Measurements from ENCODE around the gene SZRD1. TPM values are rescaled to one million over a fixed set of nuclear protein-coding genes. Genes with fewer than 3 reads are reported as not detected.

The SZRD1 gene
- total RNA-seq, 4 donors from 2014 or later = 24.4 to 126 (median 47.2) TPM

- intact Hi-C loops (cut with DNase I; ENCODE audit: low total_unique reads) = no loop called here
- TF ChIP-seq POLR2A (IDR thresholded peaks at IDR 0.05) = no peak
- no peak for TF ChIP-seq CTCF (IDR thresholded peaks at IDR 0.05)
- no peak for DNase-seq
- Histone ChIP-seq H3K9me3 (no peaks in the 10 kb centered on the region), H3K36me3 (no peaks in the 10 kb centered on the region), H3K4me3 (no peak overlapping the region), H3K4me1 (no peaks in the 10 kb centered on the region), H3K27me3 (no peaks in the 10 kb centered on the region), H3K27ac (no peak overlapping the region)
These were observed 39.8 kb downstream of the SZRD1 start for GRCh38 chr1:16406868-16407267.

- Histone ChIP-seq H3K27ac (no peak overlapping the region), H3K4me1 (no peaks in the 10 kb centered on the region), H3K27me3 (no peaks in the 10 kb centered on the region), H3K36me3 (no peaks in the 10 kb centered on the region), H3K9me3 (no peaks in the 10 kb centered on the region), H3K4me3 (no peak overlapping the region)
- DNase-seq = no peak
- intact Hi-C loops (cut with DNase I; ENCODE audit: low total_unique reads) = no loop called here
- TF ChIP-seq CTCF (IDR thresholded peaks at IDR 0.05) (no peak), POLR2A (IDR thresholded peaks at IDR 0.05) (no peak)
These were observed 42.6 kb downstream of the SZRD1 start for GRCh38 chr1:16409536-16410152.

GRCh38 chr1:16410803-16411202, 43.8 kb downstream of the SZRD1 start:
- intact Hi-C loops (cut with DNase I; ENCODE audit: low total_unique reads) = no loop called here
- Histone ChIP-seq H3K4me1 (no peaks in the 10 kb centered on the region), H3K27me3 (no peaks in the 10 kb centered on the region), H3K4me3 (no peak overlapping the region), H3K27ac (no peak overlapping the region), H3K9me3 (no peaks in the 10 kb centered on the region), H3K36me3 (no peaks in the 10 kb centered on the region)
- no peak for TF ChIP-seq POLR2A (IDR thresholded peaks at IDR 0.05)
- no peak for TF ChIP-seq CTCF (IDR thresholded peaks at IDR 0.05)
- no peak for DNase-seq

GRCh38 chr1:16413191-16413590, 46.1 kb downstream of the SZRD1 start:
- no peak for DNase-seq
- no peaks in the 10 kb centered on the region for H3K9me3 ChIP-seq
- intact Hi-C loops (cut with DNase I; ENCODE audit: low total_unique reads) = no loop called here

More at GRCh38 chr1:16413191-16413590, 46.1 kb downstream of the SZRD1 start:
- Histone ChIP-seq H3K36me3 (no peaks in the 10 kb centered on the region), H3K27me3 (no peaks in the 10 kb centered on the region), H3K4me3 (no peak overlapping the region), H3K4me1 (no peaks in the 10 kb centered on the region), H3K27ac (no peak overlapping the region)
- TF ChIP-seq POLR2A (IDR thresholded peaks at IDR 0.05) = no peak
- TF ChIP-seq CTCF (IDR thresholded peaks at IDR 0.05) = no peak

Measured in uterus (tissue), 4 donors.